HFF-Myc (cell line): ENCODE data around the gene SHISA5.

Source experiments
- DNase-seq: peaks from one replicate; pipeline ENCODE4 v3.0.0-alpha.2; 2011; ENCODE audit warnings: low read depth; ENCODE audit errors: extremely low read depth
- H3K4me3 ChIP-seq: replicated peaks from 2 replicates; pipeline ENCODE4 v1.5.1; 2011; ENCODE audit warnings: low read depth, mild to moderate bottlenecking, control low read depth, low read length
- TF ChIP-seq, protein P1 (sequence below): IDR thresholded peaks from 2 replicates; pipeline ENCODE4 v1.5.1; 2012; ENCODE audit warnings: mild to moderate bottlenecking, low read depth, low read length, control low read depth; ENCODE audit errors: missing control alignments

SHISA5 gene

DNA sequence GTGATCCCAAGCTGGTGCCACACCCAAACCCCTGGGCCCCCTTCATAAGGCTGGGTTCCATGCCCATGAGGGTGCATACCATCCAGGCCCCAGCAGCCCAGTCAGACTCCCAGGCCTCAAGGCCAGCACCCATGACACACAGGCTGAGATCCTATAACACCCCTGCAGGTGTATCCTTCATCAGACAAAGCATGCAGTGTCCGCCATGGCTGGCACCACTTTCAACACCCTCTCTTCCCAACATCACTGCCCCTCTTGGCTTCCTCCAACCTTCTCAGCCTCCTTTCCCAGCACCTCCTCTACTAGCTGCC lies 67.5 kb downstream of the SHISA5 start:
- H3K4me3 ChIP-seq = no peak overlapping the region
- TF ChIP-seq, protein P1, sequence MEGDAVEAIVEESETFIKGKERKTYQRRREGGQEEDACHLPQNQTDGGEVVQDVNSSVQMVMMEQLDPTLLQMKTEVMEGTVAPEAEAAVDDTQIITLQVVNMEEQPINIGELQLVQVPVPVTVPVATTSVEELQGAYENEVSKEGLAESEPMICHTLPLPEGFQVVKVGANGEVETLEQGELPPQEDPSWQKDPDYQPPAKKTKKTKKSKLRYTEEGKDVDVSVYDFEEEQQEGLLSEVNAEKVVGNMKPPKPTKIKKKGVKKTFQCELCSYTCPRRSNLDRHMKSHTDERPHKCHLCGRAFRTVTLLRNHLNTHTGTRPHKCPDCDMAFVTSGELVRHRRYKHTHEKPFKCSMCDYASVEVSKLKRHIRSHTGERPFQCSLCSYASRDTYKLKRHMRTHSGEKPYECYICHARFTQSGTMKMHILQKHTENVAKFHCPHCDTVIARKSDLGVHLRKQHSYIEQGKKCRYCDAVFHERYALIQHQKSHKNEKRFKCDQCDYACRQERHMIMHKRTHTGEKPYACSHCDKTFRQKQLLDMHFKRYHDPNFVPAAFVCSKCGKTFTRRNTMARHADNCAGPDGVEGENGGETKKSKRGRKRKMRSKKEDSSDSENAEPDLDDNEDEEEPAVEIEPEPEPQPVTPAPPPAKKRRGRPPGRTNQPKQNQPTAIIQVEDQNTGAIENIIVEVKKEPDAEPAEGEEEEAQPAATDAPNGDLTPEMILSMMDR = no peak
- no peak for DNase-seq

DNA sequence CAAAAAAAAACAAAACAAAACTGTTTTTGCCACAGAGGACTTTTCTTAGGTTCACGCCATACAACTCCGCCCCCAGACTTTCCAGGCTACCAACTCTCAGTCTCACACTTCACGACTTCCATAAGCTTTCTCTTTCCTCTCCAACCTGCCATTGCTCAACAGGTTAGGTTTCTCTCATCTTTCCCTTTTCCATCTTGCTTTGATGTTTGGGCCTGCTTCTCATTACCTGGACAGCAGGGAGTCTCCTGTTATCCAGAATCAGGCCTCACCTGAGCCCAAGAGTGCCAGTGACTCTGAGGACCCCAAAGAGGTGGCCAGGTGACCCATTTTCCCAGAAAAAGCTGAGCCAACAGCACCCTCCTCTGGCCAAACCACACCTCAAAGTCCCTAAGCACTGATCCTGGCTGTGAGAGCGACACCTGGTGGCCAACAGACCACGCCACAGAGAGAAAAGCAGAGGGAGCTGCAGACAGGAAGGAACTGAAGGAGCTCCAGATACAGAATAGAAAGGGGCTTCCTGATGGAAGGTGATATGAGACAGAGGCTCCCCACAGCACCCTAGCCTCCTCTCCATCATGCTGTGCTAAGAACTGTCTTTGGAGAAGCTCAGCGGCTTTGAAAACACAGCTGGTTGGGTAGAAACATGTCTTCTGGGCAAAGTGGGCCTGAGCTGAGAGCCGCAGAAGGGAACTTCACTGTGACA lies 68.0 kb downstream of the SHISA5 start:
- no peak overlapping the region for H3K4me3 ChIP-seq
- TF ChIP-seq, protein P1 = peak; percentile 100

GRCh38 chr3:48435223-48435595 lies 68.8 kb downstream of the SHISA5 start:
- DNase-seq = no peak
- TF ChIP-seq, protein P1 = no peak
- no peak overlapping the region for H3K4me3 ChIP-seq

More for the DNA sequence above, 68.0 kb downstream of the SHISA5 start:
- peak; percentile 66 for DNase-seq

- DNase-seq = no peak
- H3K4me3 ChIP-seq = no peak overlapping the region
- TF ChIP-seq, protein P1 = no peak
Observed at GRCh38 chr3:48434591-48435222, 69.3 kb downstream of the SHISA5 start.

GRCh38 chr3:48433472-48434118 lies 70.4 kb downstream of the SHISA5 start:
- DNase-seq = no peak
- H3K4me3 ChIP-seq = no peak overlapping the region
- TF ChIP-seq, protein P1 = no peak

DNA sequence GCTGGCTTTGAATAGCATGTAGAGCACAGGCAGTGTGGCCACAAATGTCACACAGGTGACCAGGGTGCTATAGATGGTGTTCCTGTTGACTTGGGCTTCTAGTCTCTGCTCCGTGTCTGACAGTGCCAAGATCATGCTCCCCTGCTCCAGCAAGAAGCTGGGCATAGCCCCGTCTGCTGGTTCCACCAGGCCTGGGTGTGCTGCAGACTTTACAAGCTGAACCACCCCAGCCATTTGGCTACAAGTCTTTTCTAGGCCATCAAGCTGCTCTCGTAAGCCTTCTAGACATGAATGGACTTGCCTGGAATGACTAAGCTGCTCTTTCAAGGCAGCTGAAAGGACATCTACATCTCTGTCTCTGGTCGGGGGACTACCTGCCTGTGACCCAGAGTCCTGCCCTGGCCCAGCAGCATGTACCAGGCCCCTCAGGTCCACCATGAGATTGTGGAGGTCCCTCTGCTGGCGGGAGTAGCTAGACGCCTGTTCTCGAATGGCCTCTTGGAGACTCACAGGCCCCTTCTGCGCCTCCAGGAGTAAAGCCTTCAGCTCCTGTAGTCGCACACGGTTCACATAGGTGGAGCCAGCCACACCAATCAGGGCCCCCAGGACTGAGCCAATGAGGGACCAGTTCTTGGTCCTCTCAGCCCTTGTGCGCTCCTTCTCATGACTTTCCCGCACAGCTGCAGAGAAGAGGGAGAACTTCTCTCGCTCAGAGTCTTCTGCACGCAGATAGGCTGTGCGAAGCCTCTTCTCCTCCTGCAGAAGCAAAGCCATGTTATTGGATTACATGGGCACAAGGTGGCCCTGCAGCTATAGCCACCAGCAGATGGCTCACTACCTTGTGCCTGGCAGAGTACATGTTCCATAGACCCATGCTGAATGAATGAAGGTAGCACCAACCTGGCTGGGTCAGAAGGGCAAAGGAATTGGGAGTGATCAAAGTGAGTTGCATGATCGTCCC lies 71.3 kb downstream of the SHISA5 start:
- H3K4me3 ChIP-seq = no peak overlapping the region
- DNase-seq = no peak
- TF ChIP-seq, protein P1 = peak; percentile 11
